ENCODE measurements around the gene NHERF1. TPM values are rescaled to one million over a fixed set of nuclear protein-coding genes. Genes with fewer than 3 reads are reported as not detected.
A peak's percentile ranks its signal among the peaks of the same experiment; 100 is the strongest.

NHERF1 gene
- polyA plus RNA-seq, 1 of the 3 experiments (the other 2 are of a cell fraction): 40.1 TPM

GRCh38 chr17:74806334-74806733 lies 57.9 kb downstream of the NHERF1 start:
- Histone ChIP-seq H3K9ac (no peak overlapping the region), H3K36me3 (replicated peaks in 1 of 2; ENCODE audit: control insufficient read depth in 1 of 2, insufficient read depth in 2 of 2, low read length in 1 of 2) (peaks cover 0 to 23% of the 10 kb centered on the region in 2 experiments), H3K9me3 (no peaks in the 10 kb centered on the region), H3K79me2 (ENCODE audit: insufficient read depth) (no peaks in the 10 kb centered on the region), H3K4me2 (no peak overlapping the region), H3F3A (replicated peaks; ENCODE audit: insufficient read depth) (no peaks in the 10 kb centered on the region), H2AFZ (ENCODE audit: low read depth) (no peak overlapping the region), H3K9me2 (no peaks in the 10 kb centered on the region), H3K4me3 (ENCODE audit: low read depth in 2 of 2, low read length in 1 of 2) (no peak overlapping the region), H4K20me1 (ENCODE audit: insufficient read depth) (no peaks in the 10 kb centered on the region), H3K27ac (ENCODE audit: low read depth in 2 of 2, low read length in 1 of 2) (no peak overlapping the region), H3K27me3 (ENCODE audit: insufficient read depth) (no peaks in the 10 kb centered on the region), H3K4me1 (ENCODE audit: control insufficient read depth in 1 of 2, insufficient read depth in 2 of 2, low read depth in 1 of 2, low read length in 1 of 2) (peaks cover 0 to 61% of the 10 kb centered on the region in 2 experiments; a peak in 2 of 4 replicates)
- POLR2A ChIA-PET: interaction anchor here (1.6 kb wide), 1 partner anchor 51 kb away, joined by 5 read pairs; no protein-coding TSS in a partner anchor
- TF ChIP-seq NRF1 (IDR thresholded peaks at IDR 0.05; ENCODE audit: low read depth, low read length) (no peak), IRF3 (IDR thresholded peaks at IDR 0.05; ENCODE audit: low read depth, low read length) (no peak), POLR2AphosphoS5 (IDR thresholded peaks at IDR 0.05; ENCODE audit: low read depth, low read length) (no peak), USF2 (IDR thresholded peaks at IDR 0.05; ENCODE audit: borderline replicate concordance, low read depth, low read length) (no peak), JUND (IDR thresholded peaks at IDR 0.05) (no peak)
- WGBS (ENCODE audit: low lambda C conversion rate): 92% methylated on average over 10 of the region's 10 CpGs
- CTCF ChIA-PET: interaction anchor here (0.6 to 98.1 kb wide), 9 partner anchors 15 to 149 kb away, joined by 3 to 3869 read pairs (median 7); partner anchors contain the start of genes FDXR, GRIN2C, NAT9 and RAB37
- no peak for DNase-seq

- DNase-seq: peak; percentile 85
- CTCF ChIA-PET: interaction anchor here (0.8 to 98.1 kb wide), 15 partner anchors 12 to 151 kb away, joined by 3 to 3869 read pairs (median 5); partner anchors contain the start of genes FDXR, GRIN2C, NAT9 and NHERF1
Observed at GRCh38 chr17:74807441-74807840, 59.0 kb downstream of the NHERF1 start.

GRCh38 chr17:74807925-74808324 lies 59.5 kb downstream of the NHERF1 start:
- peaks cover 0 to 57% of the 10 kb centered on the region in 2 experiments; a peak in 2 of 4 replicates for H3K4me1 ChIP-seq (ENCODE audit: control insufficient read depth in 1 of 2, insufficient read depth in 2 of 2, low read depth in 1 of 2, low read length in 1 of 2)
- H3K9ac ChIP-seq: no peak overlapping the region
- H4K20me1 ChIP-seq (ENCODE audit: insufficient read depth): no peaks in the 10 kb centered on the region
- ChIA-PET POLR2A (interaction anchor here (0.9 to 2.0 kb wide), 9 partner anchors 9 to 203 kb away, joined by 3 to 11 read pairs (median 3); partner anchors contain the start of gene FDXR), CTCF (interaction anchor here (0.8 to 98.1 kb wide), 16 partner anchors 12 to 151 kb away, joined by 3 to 3869 read pairs (median 4); partner anchors contain the start of genes FDXR, GRIN2C, NAT9 and NHERF1)
- DNase-seq: peak; percentile 93
- no peak overlapping the region for H3K4me3 ChIP-seq (ENCODE audit: low read depth in 2 of 2, low read length in 1 of 2)
- WGBS (ENCODE audit: low lambda C conversion rate): 31% methylated on average over 3 of the region's 6 CpGs
- H3K79me2 ChIP-seq (ENCODE audit: insufficient read depth): no peaks in the 10 kb centered on the region
- H3F3A ChIP-seq (replicated peaks; ENCODE audit: insufficient read depth): no peaks in the 10 kb centered on the region
- H3K9me3 ChIP-seq: no peaks in the 10 kb centered on the region
- H3K9me2 ChIP-seq: no peaks in the 10 kb centered on the region
- peak overlapping the region in 1 of 2 experiments; percentile 81; a peak in 2 of 4 replicates for H3K27ac ChIP-seq (ENCODE audit: low read depth in 2 of 2, low read length in 1 of 2)
- no peaks in the 10 kb centered on the region for H3K27me3 ChIP-seq (ENCODE audit: insufficient read depth)
- H2AFZ ChIP-seq (ENCODE audit: low read depth): no peak overlapping the region
- peaks cover 0 to 11% of the 10 kb centered on the region in 2 experiments for H3K36me3 ChIP-seq (replicated peaks in 1 of 2; ENCODE audit: control insufficient read depth in 1 of 2, insufficient read depth in 2 of 2, low read length in 1 of 2)
- H3K4me2 ChIP-seq: no peak overlapping the region
- TF ChIP-seq RCOR1 (IDR thresholded peaks at IDR 0.05; ENCODE audit: low read length): peak; percentile 62
- no peak for TF ChIP-seq FOXM1 (IDR thresholded peaks at IDR 0.05; ENCODE audit: low read depth)
- TF ChIP-seq FOXJ3 (CRISPR knock-in tag; IDR thresholded peaks at IDR 0.05): peak; percentile 85; the same call in 1 of the 2 replicates
- TF ChIP-seq TCF12 (IDR thresholded peaks at IDR 0.05): peak; percentile 41; the same call in 1 of the 2 replicates
- TF ChIP-seq RAD21 (IDR thresholded peaks at IDR 0.05; ENCODE audit: low read length): peak; percentile 30; the same call in 1 of the 2 replicates
- TF ChIP-seq, protein P1, sequence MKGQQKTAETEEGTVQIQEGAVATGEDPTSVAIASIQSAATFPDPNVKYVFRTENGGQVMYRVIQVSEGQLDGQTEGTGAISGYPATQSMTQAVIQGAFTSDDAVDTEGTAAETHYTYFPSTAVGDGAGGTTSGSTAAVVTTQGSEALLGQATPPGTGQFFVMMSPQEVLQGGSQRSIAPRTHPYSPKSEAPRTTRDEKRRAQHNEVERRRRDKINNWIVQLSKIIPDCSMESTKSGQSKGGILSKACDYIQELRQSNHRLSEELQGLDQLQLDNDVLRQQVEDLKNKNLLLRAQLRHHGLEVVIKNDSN (IDR thresholded peaks at IDR 0.05; ENCODE audit: borderline replicate concordance, low read depth): no peak
- no peak for TF ChIP-seq USF2 (IDR thresholded peaks at IDR 0.05; ENCODE audit: borderline replicate concordance, low read depth, low read length)
- peak; percentile 56 for TF ChIP-seq CHD2 (IDR thresholded peaks at IDR 0.05; ENCODE audit: low read length, partially characterized antibody)
- no peak for TF ChIP-seq TAF1 (IDR thresholded peaks at IDR 0.05; ENCODE audit: borderline replicate concordance, low read depth, low read length)
- TF ChIP-seq EP300 (IDR thresholded peaks at IDR 0.05; ENCODE audit: borderline replicate concordance in 1 of 2, low read depth in 1 of 2, low read length in 1 of 2): peak in 1 of 2 experiments; percentile 81; a peak in 2 of 4 replicates
- TF ChIP-seq YY1 (IDR thresholded peaks at IDR 0.05; ENCODE audit: low read depth): no peak
- peak; percentile 26 for TF ChIP-seq MXI1 (IDR thresholded peaks at IDR 0.05; ENCODE audit: low read depth, low read length)

More at GRCh38 chr17:74807441-74807840, 59.0 kb downstream of the NHERF1 start:
- peaks cover 0 to 61% of the 10 kb centered on the region in 2 experiments; a peak in 2 of 4 replicates for H3K4me1 ChIP-seq (ENCODE audit: control insufficient read depth in 1 of 2, insufficient read depth in 2 of 2, low read depth in 1 of 2, low read length in 1 of 2)
- 80% methylated on average over 11 of the region's 13 CpGs for WGBS (ENCODE audit: low lambda C conversion rate)
- H3K9me3 ChIP-seq: no peaks in the 10 kb centered on the region
- no peak overlapping the region for H3K4me2 ChIP-seq
- H3K4me3 ChIP-seq (ENCODE audit: low read depth in 2 of 2, low read length in 1 of 2): no peak overlapping the region
- H3K79me2 ChIP-seq (ENCODE audit: insufficient read depth): no peaks in the 10 kb centered on the region
- H4K20me1 ChIP-seq (ENCODE audit: insufficient read depth): no peaks in the 10 kb centered on the region
- no peaks in the 10 kb centered on the region for H3K27me3 ChIP-seq (ENCODE audit: insufficient read depth)
- TF ChIP-seq MXI1 (IDR thresholded peaks at IDR 0.05; ENCODE audit: low read depth, low read length): peak; percentile 28
- no peak for TF ChIP-seq EZH2phosphoT487 (IDR thresholded peaks at IDR 0.05; ENCODE audit: borderline replicate concordance, low read depth)
- TF ChIP-seq FOXJ3 (CRISPR knock-in tag; IDR thresholded peaks at IDR 0.05): no peak
- H3F3A ChIP-seq (replicated peaks; ENCODE audit: insufficient read depth): no peaks in the 10 kb centered on the region
- no peaks in the 10 kb centered on the region for H3K9me2 ChIP-seq
- no peak overlapping the region for H3K9ac ChIP-seq
- peaks cover 0 to 16% of the 10 kb centered on the region in 2 experiments for H3K36me3 ChIP-seq (replicated peaks in 1 of 2; ENCODE audit: control insufficient read depth in 1 of 2, insufficient read depth in 2 of 2, low read length in 1 of 2)
- peak overlapping the region in 1 of 2 experiments; percentile 81; a peak in 2 of 4 replicates for H3K27ac ChIP-seq (ENCODE audit: low read depth in 2 of 2, low read length in 1 of 2)
- POLR2A ChIA-PET: interaction anchor here (0.6 to 2.0 kb wide), 10 partner anchors 9 to 379 kb away, joined by 3 to 11 read pairs (median 3); partner anchors contain the start of gene FDXR
- H2AFZ ChIP-seq (ENCODE audit: low read depth): no peak overlapping the region

All from SK-N-SH (cell line).